ENCODE measurements around the gene CTAGE4.
"Not testable (repeated sequence)": the region's sequence is repeated elsewhere in the genome, so short reads cannot be mapped to it uniquely, and the experiment has no call there.

CTAGE4 gene

GRCh38 chr7:144178380-144179164 lies 4.7 kb upstream of the CTAGE4 start:
- H3K36me3 ChIP-seq (ENCODE audit: control insufficient read depth in 2 of 2, insufficient read depth in 2 of 2, low read length in 2 of 2); H3K9me3 ChIP-seq (ENCODE audit: control insufficient read depth in 2 of 2, low read length in 2 of 2); H3K4me3 ChIP-seq (ENCODE audit: low read length in 2 of 2); H3K27me3 ChIP-seq (ENCODE audit: control insufficient read depth in 2 of 2, insufficient read depth in 2 of 2, low read length in 2 of 2); H3K9ac ChIP-seq (ENCODE audit: low read depth in 1 of 2, low read length in 2 of 2); H3K4me1 ChIP-seq (ENCODE audit: control insufficient read depth in 2 of 2, insufficient read depth in 2 of 2, low read length in 2 of 2); H3K27ac ChIP-seq (ENCODE audit: low read depth in 2 of 2, low read length in 2 of 2): not testable (repeated sequence)

GRCh38 chr7:144179165-144179479 lies 4.1 kb upstream of the CTAGE4 start:
- H3K27ac ChIP-seq (ENCODE audit: low read depth in 2 of 2, low read length in 2 of 2); H3K4me3 ChIP-seq (ENCODE audit: low read length in 2 of 2); H3K27me3 ChIP-seq (ENCODE audit: control insufficient read depth in 2 of 2, insufficient read depth in 2 of 2, low read length in 2 of 2); H3K9me3 ChIP-seq (ENCODE audit: control insufficient read depth in 2 of 2, low read length in 2 of 2); H3K36me3 ChIP-seq (ENCODE audit: control insufficient read depth in 2 of 2, insufficient read depth in 2 of 2, low read length in 2 of 2); H3K9ac ChIP-seq (ENCODE audit: low read depth in 1 of 2, low read length in 2 of 2); H3K4me1 ChIP-seq (ENCODE audit: control insufficient read depth in 2 of 2, insufficient read depth in 2 of 2, low read length in 2 of 2): not testable (repeated sequence)

DNA sequence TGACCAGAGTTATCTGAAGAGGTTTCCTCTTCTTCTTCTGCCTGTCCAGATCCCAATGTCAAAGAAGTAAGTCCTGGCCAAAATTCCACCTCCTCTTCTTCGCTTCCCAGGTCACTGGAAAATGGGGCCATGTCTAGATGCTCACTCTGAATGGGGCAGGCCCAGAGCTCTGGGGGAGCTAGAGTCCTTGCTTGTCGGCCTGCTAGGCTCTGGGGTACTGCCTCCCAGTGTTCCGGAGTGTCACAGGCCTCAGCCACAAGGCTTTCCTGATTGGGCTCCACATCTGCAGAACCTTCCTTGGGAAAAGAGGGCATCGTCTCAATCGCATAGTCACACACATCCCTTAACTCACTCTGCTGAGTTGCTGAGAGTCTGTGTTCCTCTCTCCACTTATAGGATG lies 4.6 kb downstream of the CTAGE4 start:
- H3K4me1 ChIP-seq (ENCODE audit: control insufficient read depth in 2 of 2, insufficient read depth in 2 of 2, low read length in 2 of 2); H3K4me3 ChIP-seq (ENCODE audit: low read length in 2 of 2); H3K27me3 ChIP-seq (ENCODE audit: control insufficient read depth in 2 of 2, insufficient read depth in 2 of 2, low read length in 2 of 2); H3K27ac ChIP-seq (ENCODE audit: low read depth in 2 of 2, low read length in 2 of 2); H3K36me3 ChIP-seq (ENCODE audit: control insufficient read depth in 2 of 2, insufficient read depth in 2 of 2, low read length in 2 of 2); H3K9ac ChIP-seq (ENCODE audit: low read depth in 1 of 2, low read length in 2 of 2); H3K9me3 ChIP-seq (ENCODE audit: control insufficient read depth in 2 of 2, low read length in 2 of 2): not testable (repeated sequence)

GRCh38 chr7:144188578-144189171 lies 5.4 kb downstream of the CTAGE4 start:
- H3K4me1 ChIP-seq (ENCODE audit: control insufficient read depth in 2 of 2, insufficient read depth in 2 of 2, low read length in 2 of 2); H3K9me3 ChIP-seq (ENCODE audit: control insufficient read depth in 2 of 2, low read length in 2 of 2): not testable (repeated sequence)

GRCh38 chr7:144193782-144194181 lies 10.5 kb downstream of the CTAGE4 start:
- not testable (repeated sequence) for H3K36me3 ChIP-seq (ENCODE audit: control insufficient read depth in 2 of 2, insufficient read depth in 2 of 2, low read length in 2 of 2); H3K9ac ChIP-seq (ENCODE audit: low read depth in 1 of 2, low read length in 2 of 2); H3K4me1 ChIP-seq (ENCODE audit: control insufficient read depth in 2 of 2, insufficient read depth in 2 of 2, low read length in 2 of 2); H3K27ac ChIP-seq (ENCODE audit: low read depth in 2 of 2, low read length in 2 of 2); H3K9me3 ChIP-seq (ENCODE audit: control insufficient read depth in 2 of 2, low read length in 2 of 2); H3K4me3 ChIP-seq (ENCODE audit: low read length in 2 of 2); H3K27me3 ChIP-seq (ENCODE audit: control insufficient read depth in 2 of 2, insufficient read depth in 2 of 2, low read length in 2 of 2)

More at GRCh38 chr7:144188578-144189171, 5.4 kb downstream of the CTAGE4 start:
- not testable (repeated sequence) for H3K36me3 ChIP-seq (ENCODE audit: control insufficient read depth in 2 of 2, insufficient read depth in 2 of 2, low read length in 2 of 2); H3K27ac ChIP-seq (ENCODE audit: low read depth in 2 of 2, low read length in 2 of 2); H3K27me3 ChIP-seq (ENCODE audit: control insufficient read depth in 2 of 2, insufficient read depth in 2 of 2, low read length in 2 of 2); H3K4me3 ChIP-seq (ENCODE audit: low read length in 2 of 2); H3K9ac ChIP-seq (ENCODE audit: low read depth in 1 of 2, low read length in 2 of 2)

GRCh38 chr7:144194453-144194852 lies 11.2 kb downstream of the CTAGE4 start:
- H3K36me3 ChIP-seq (ENCODE audit: control insufficient read depth in 2 of 2, insufficient read depth in 2 of 2, low read length in 2 of 2); H3K4me3 ChIP-seq (ENCODE audit: low read length in 2 of 2); H3K4me1 ChIP-seq (ENCODE audit: control insufficient read depth in 2 of 2, insufficient read depth in 2 of 2, low read length in 2 of 2); H3K27ac ChIP-seq (ENCODE audit: low read depth in 2 of 2, low read length in 2 of 2); H3K9ac ChIP-seq (ENCODE audit: low read depth in 1 of 2, low read length in 2 of 2); H3K27me3 ChIP-seq (ENCODE audit: control insufficient read depth in 2 of 2, insufficient read depth in 2 of 2, low read length in 2 of 2); H3K9me3 ChIP-seq (ENCODE audit: control insufficient read depth in 2 of 2, low read length in 2 of 2): not testable (repeated sequence)

DNA sequence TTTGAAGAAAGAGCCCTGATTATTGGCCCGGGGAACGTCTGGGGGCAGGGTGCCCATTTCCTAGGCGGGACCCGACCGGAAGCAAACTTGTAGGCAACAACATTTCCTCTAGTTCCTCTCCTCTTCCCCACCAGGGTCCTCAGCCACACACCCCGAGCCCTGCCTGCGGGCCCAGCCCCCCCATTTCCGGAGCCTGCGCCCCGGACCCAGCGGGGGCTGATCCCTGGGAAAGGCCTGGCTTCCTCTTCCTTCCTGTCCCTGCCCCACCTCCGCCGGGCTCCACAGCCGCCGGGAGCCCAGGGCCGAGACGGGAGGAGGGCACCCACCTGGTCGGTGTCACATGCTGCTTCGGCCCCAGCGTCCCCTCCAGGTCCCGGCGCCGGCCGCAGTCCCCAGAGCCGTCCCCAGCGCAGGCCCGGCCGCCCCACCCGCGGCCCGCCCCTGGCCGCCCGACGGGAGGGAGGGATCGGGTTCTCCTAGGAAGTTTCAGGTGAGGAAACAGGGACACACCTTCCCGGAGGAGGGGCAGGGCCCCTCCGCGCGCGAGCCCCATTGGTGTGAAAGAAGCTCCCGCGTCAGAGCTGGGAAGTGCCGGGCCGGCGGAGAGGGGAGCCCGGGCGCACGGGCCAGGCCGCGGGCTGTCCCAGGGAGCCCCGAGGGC lies 12.1 kb downstream of the CTAGE4 start, which contains the start of gene ARHGEF35:
ARHGEF35 (minus strand) TSS at position 622 of the 661 bp plus-strand sequence. CDS start 7,450 bp downstream, outside the sequence.
- H3K4me1 ChIP-seq (ENCODE audit: control insufficient read depth in 2 of 2, insufficient read depth in 2 of 2, low read length in 2 of 2); H3K9me3 ChIP-seq (ENCODE audit: control insufficient read depth in 2 of 2, low read length in 2 of 2); H3K27me3 ChIP-seq (ENCODE audit: control insufficient read depth in 2 of 2, insufficient read depth in 2 of 2, low read length in 2 of 2); H3K4me3 ChIP-seq (ENCODE audit: low read length in 2 of 2); H3K9ac ChIP-seq (ENCODE audit: low read depth in 1 of 2, low read length in 2 of 2); H3K27ac ChIP-seq (ENCODE audit: low read depth in 2 of 2, low read length in 2 of 2); H3K36me3 ChIP-seq (ENCODE audit: control insufficient read depth in 2 of 2, insufficient read depth in 2 of 2, low read length in 2 of 2): not testable (repeated sequence)

DNA sequence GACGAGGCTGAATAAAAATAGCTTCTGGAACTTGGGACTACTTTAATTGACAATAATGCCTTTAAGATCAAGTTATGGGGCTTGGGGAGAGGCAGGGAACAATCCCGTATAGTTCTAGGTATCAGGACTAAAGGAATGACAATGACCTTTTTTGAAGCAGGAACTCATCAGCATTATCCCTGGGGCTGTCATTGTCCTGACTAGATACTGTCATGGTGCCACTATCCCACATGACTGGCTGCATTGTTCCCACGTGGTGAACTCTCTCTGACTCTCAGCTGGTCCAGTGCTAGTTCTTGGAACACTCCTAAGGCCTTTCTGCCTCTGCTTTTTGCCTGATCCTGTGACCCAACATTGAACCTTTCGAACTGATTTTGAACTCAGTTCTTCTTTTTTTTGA lies 15.7 kb downstream of the CTAGE4 start:
- not testable (repeated sequence) for H3K4me1 ChIP-seq (ENCODE audit: control insufficient read depth in 2 of 2, insufficient read depth in 2 of 2, low read length in 2 of 2); H3K36me3 ChIP-seq (ENCODE audit: control insufficient read depth in 2 of 2, insufficient read depth in 2 of 2, low read length in 2 of 2); H3K9me3 ChIP-seq (ENCODE audit: control insufficient read depth in 2 of 2, low read length in 2 of 2); H3K9ac ChIP-seq (ENCODE audit: low read depth in 1 of 2, low read length in 2 of 2); H3K27me3 ChIP-seq (ENCODE audit: control insufficient read depth in 2 of 2, insufficient read depth in 2 of 2, low read length in 2 of 2); H3K4me3 ChIP-seq (ENCODE audit: low read length in 2 of 2); H3K27ac ChIP-seq (ENCODE audit: low read depth in 2 of 2, low read length in 2 of 2)

DNA sequence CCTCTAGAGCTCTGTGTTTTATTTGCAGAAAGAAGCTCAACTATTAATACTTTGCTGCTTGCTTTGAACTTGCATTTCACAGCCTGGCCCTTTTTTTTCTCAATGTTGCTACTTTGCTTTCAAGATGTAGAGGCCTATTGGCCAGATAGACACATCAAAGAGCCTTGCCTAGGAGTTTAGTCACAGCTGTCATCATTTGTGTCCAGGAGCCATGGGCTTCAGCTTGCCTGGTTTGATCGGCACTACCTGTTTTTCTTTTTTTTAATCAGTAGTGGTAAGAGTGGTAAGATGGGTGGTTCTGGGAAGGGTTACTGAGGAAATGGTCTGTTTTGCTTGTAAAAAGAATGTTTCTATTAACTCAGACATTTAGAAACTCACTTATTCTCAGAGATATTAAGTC lies 18.7 kb downstream of the CTAGE4 start:
- H3K36me3 ChIP-seq (ENCODE audit: control insufficient read depth in 2 of 2, insufficient read depth in 2 of 2, low read length in 2 of 2); H3K27ac ChIP-seq (ENCODE audit: low read depth in 2 of 2, low read length in 2 of 2); H3K9ac ChIP-seq (ENCODE audit: low read depth in 1 of 2, low read length in 2 of 2); H3K9me3 ChIP-seq (ENCODE audit: control insufficient read depth in 2 of 2, low read length in 2 of 2); H3K27me3 ChIP-seq (ENCODE audit: control insufficient read depth in 2 of 2, insufficient read depth in 2 of 2, low read length in 2 of 2); H3K4me1 ChIP-seq (ENCODE audit: control insufficient read depth in 2 of 2, insufficient read depth in 2 of 2, low read length in 2 of 2); H3K4me3 ChIP-seq (ENCODE audit: low read length in 2 of 2): not testable (repeated sequence)

DNA sequence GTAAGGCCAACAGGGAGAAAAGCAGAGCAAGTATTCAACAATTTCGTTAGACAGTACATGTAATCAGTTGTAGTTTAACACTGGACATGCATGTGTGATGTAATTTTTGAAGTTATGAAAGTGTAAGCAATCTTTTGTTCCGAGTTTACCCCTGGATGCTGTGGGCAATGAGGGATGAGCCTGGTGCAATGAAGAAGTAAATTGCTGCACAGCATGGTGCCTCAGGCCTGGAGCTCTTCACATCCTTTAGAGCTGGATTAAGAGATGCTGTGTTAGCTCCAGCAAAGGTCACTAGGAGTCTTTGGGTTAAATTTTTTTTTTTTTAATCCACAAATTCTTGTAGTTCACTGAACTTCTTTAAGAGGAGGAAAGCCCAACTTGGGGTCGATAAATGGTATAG lies 19.8 kb downstream of the CTAGE4 start:
- H3K4me1 ChIP-seq (ENCODE audit: control insufficient read depth in 2 of 2, insufficient read depth in 2 of 2, low read length in 2 of 2); H3K4me3 ChIP-seq (ENCODE audit: low read length in 2 of 2); H3K36me3 ChIP-seq (ENCODE audit: control insufficient read depth in 2 of 2, insufficient read depth in 2 of 2, low read length in 2 of 2): not testable (repeated sequence)

More for the DNA sequence above, 19.8 kb downstream of the CTAGE4 start:
- H3K9ac ChIP-seq (ENCODE audit: low read depth in 1 of 2, low read length in 2 of 2); H3K9me3 ChIP-seq (ENCODE audit: control insufficient read depth in 2 of 2, low read length in 2 of 2); H3K27me3 ChIP-seq (ENCODE audit: control insufficient read depth in 2 of 2, insufficient read depth in 2 of 2, low read length in 2 of 2); H3K27ac ChIP-seq (ENCODE audit: low read depth in 2 of 2, low read length in 2 of 2): not testable (repeated sequence)

Measured in mucosa of rectum (tissue), 2 donors.